ENCODE results near the gene UBE2R2. TPM values are rescaled to one million over a fixed set of nuclear protein-coding genes. Genes with fewer than 3 reads are reported as not detected.

The UBE2R2 gene
- total RNA-seq, 1 donor from 2014 or later = 57.7 TPM

GRCh38 chr9:33924978-33925797, 108.2 kb downstream of the UBE2R2 start:
- Mint-ChIP-seq H3K9me3 (ENCODE audit: unreplicated experiment) (no peaks in the 10 kb centered on the region), H3K4me3 (ENCODE audit: unreplicated experiment) (peak overlapping the region; percentile 37), H3K27ac (ENCODE audit: unreplicated experiment) (peak overlapping the region; percentile 81), H3K27me3 (ENCODE audit: unreplicated experiment) (peaks cover 25% of the 10 kb centered on the region), H3K36me3 (ENCODE audit: low read depth, unreplicated experiment) (peaks cover 57% of the 10 kb centered on the region), H3K4me1 (ENCODE audit: unreplicated experiment) (peaks cover 8% of the 10 kb centered on the region)
- peak; percentile 60 for DNase-seq (ENCODE audit: low spot score)
- TF ChIP-seq CTCF (IDR thresholded peaks at IDR 0.05; ENCODE audit: unreplicated experiment) = peak; percentile 32

GRCh38 chr9:33926746-33927485, 110.0 kb downstream of the UBE2R2 start:
- Mint-ChIP-seq H3K27ac (ENCODE audit: unreplicated experiment) (peak overlapping the region; percentile 24), H3K36me3 (ENCODE audit: low read depth, unreplicated experiment) (peaks cover 60% of the 10 kb centered on the region)

GRCh38 chr9:33927694-33928093, 110.7 kb downstream of the UBE2R2 start:
- Mint-ChIP-seq H3K4me1 (ENCODE audit: unreplicated experiment) (peaks cover 12% of the 10 kb centered on the region), H3K27me3 (ENCODE audit: unreplicated experiment) (peaks cover 19% of the 10 kb centered on the region), H3K27ac (ENCODE audit: unreplicated experiment) (peak overlapping the region; percentile 30), H3K36me3 (ENCODE audit: low read depth, unreplicated experiment) (peaks cover 64% of the 10 kb centered on the region), H3K4me3 (ENCODE audit: unreplicated experiment) (peak overlapping the region; percentile 42), H3K9me3 (ENCODE audit: unreplicated experiment) (no peaks in the 10 kb centered on the region)
- no peak for DNase-seq (ENCODE audit: low spot score)
- no peak for TF ChIP-seq CTCF (IDR thresholded peaks at IDR 0.05; ENCODE audit: unreplicated experiment)

More at GRCh38 chr9:33926746-33927485, 110.0 kb downstream of the UBE2R2 start:
- Mint-ChIP-seq H3K9me3 (ENCODE audit: unreplicated experiment) (no peaks in the 10 kb centered on the region), H3K4me1 (ENCODE audit: unreplicated experiment) (peaks cover 7% of the 10 kb centered on the region), H3K4me3 (ENCODE audit: unreplicated experiment) (peak overlapping the region; percentile 51), H3K27me3 (ENCODE audit: unreplicated experiment) (peaks cover 19% of the 10 kb centered on the region)
- no peak for DNase-seq (ENCODE audit: low spot score)
- TF ChIP-seq CTCF (IDR thresholded peaks at IDR 0.05; ENCODE audit: unreplicated experiment) = no peak

- TF ChIP-seq CTCF (IDR thresholded peaks at IDR 0.05; ENCODE audit: unreplicated experiment) = no peak
- DNase-seq (ENCODE audit: low spot score) = no peak
- H3K9me3 Mint-ChIP-seq (ENCODE audit: unreplicated experiment) = no peaks in the 10 kb centered on the region
- H3K27me3 Mint-ChIP-seq (ENCODE audit: unreplicated experiment) = peaks cover 5% of the 10 kb centered on the region
- peak overlapping the region; percentile 44 for H3K27ac Mint-ChIP-seq (ENCODE audit: unreplicated experiment)
- no peak overlapping the region for H3K4me3 Mint-ChIP-seq (ENCODE audit: unreplicated experiment)
- peaks cover 13% of the 10 kb centered on the region for H3K4me1 Mint-ChIP-seq (ENCODE audit: unreplicated experiment)
- peaks cover 68% of the 10 kb centered on the region for H3K36me3 Mint-ChIP-seq (ENCODE audit: low read depth, unreplicated experiment)
These were observed 114.4 kb downstream of the UBE2R2 start for GRCh38 chr9:33931326-33931725.
